IPS-11a (cell line): ENCODE results near the gene IL37.

ENCODE experiments used
- H3K4me3 ChIP-seq: one replicate; pipeline ENCODE4 v1.5.1; 2013; ENCODE audit warnings: low read depth, low read length, control low read depth

Gene IL37

DNA sequence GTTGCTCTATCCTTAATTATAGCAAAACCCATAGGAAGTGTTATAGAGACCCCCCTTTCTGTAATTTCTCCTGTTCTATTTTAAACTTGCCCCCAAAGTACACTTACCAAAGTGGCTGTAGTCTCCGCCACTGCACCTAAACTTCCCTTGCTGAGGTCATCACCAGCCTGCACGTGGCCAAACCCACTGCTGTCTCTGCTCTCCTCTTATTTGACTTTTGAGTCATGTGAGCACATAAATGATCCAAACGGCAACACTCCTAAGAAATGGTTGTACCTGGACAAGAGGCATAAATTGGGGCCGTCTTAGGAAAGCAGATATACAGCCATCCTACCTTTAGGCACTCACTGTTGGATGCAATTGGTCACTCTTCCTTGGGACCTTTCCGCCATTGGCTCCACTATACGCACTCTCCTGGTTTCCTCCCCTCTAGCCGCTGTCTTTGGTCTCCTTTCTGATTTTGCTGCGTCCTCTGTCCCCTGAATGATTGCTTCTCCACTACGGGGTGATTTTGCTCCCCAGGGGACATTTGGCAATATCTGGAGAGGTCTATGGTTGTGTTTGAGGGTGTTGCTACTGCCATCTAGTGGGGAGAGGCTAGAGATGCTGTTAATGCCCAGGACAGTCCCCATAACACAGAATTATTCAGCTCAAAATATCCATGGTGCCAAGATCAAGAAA lies 47.6 kb downstream of the IL37 start:
- H3K4me3 ChIP-seq = no peak overlapping the region

- no peak overlapping the region for H3K4me3 ChIP-seq
These were observed 48.3 kb downstream of the IL37 start for GRCh38 chr2:112959109-112959812.

GRCh38 chr2:112960230-112960825 lies 49.4 kb downstream of the IL37 start:
- H3K4me3 ChIP-seq = no peak overlapping the region

DNA sequence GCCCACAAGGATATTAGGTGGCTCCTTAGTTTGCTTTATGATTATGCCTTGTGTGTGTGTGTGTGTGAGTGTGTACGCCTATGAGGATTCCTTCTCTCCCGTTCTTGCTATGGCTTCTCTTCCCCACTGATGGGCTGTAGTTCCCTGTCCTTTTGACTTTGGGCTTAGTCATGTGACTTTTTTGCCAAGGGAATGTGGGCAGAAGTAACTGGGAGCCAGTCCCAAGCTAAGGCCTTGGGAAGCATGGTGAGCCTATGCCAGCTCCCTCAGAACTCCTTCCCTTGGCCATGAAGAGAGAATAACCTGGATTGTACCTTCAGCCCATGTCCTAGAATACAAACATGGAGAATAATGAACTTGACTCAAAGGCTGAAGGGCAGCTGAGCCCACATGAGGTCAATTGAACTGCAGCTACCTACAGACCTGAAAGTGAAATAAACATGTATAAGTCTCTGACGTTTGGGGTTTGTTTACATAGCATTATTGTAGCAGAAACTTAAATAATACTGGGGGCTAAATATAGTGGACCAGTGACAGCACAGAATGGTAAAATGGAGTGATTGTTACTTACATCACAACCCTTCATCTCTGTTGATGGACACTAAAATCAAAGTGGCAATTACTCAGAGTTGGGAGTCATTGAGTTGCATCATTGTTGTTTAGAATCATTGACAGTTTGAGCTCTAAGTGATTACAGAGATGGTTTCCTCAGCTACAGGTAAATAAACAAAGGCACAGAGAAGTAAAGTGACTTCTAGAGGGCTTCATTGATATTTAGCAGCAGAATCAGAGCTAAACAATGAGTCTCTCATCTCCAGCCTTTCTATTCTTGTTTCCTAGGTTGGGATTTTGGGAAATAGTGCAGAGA lies 51.6 kb downstream of the IL37 start:
- no peak overlapping the region for H3K4me3 ChIP-seq

DNA sequence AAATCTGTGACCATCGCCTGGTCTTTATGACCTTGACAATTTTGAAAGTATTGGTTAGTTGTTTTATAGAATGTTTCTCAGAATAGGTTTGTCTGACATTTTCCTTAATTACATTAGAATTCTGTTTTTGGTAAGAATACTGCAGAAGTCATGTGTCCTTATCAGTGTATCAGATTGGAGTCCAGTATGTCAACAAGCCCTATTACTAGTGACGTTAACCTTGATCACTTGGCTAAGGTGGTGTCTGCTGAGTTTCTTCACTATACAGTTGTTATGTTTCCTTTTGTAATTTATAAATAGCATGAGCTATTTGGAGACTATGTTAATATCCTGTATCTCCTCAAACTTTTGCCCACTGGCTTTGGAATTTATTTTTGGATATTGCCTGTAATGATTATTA lies 56.1 kb downstream of the IL37 start:
- H3K4me3 ChIP-seq = no peak overlapping the region
